ENCODE measurements around the gene ZNF665. TPM values are rescaled to one million over a fixed set of nuclear protein-coding genes. Genes with fewer than 3 reads are reported as not detected.
"Not testable (repeated sequence)": the region's sequence is repeated elsewhere in the genome, so short reads cannot be mapped to it uniquely, and the experiment has no call there.

The ZNF665 gene
- total RNA-seq: 11.9 TPM
- polyA plus RNA-seq: 10.0 TPM

GRCh38 chr19:53192771-53193534, at the start of gene ZNF665:
Gene ZNF665, minus strand, starts transcription at chr19:53193358. Its CDS starts 10,460 bp downstream, at chr19:53182898.
- Histone ChIP-seq H3K36me3 (ENCODE audit: insufficient read depth) (no peaks in the 10 kb centered on the region), H3K27ac (ENCODE audit: low read depth) (peak within 1 kb of the TSS; percentile 51), H3K4me3 (ENCODE audit: low read depth, low read length) (peak within 1 kb of the TSS; percentile 57), H3K4me1 (ENCODE audit: insufficient read depth) (peaks cover 2% of the 10 kb centered on the region)
- peak; percentile 67 for DNase-seq (ENCODE audit: extremely low spot score)
- under 1% methylated on average over 53 of the region's 53 CpGs for WGBS

GRCh38 chr19:53237114-53237777, 44.1 kb upstream of the ZNF665 start:
- no peak overlapping the region for H3K27ac ChIP-seq (ENCODE audit: low read depth)
- peaks cover 9% of the 10 kb centered on the region for H3K36me3 ChIP-seq (ENCODE audit: insufficient read depth)
- no peaks in the 10 kb centered on the region for H3K4me1 ChIP-seq (ENCODE audit: insufficient read depth)
- DNase-seq (ENCODE audit: extremely low spot score): no peak
- H3K4me3 ChIP-seq (ENCODE audit: low read depth, low read length): no peak overlapping the region
- WGBS: 96% methylated on average over 4 of the region's 4 CpGs

- no peaks in the 10 kb centered on the region for H3K36me3 ChIP-seq (ENCODE audit: insufficient read depth)
- H3K4me1 ChIP-seq (ENCODE audit: insufficient read depth): no peaks in the 10 kb centered on the region
- no peak for DNase-seq (ENCODE audit: extremely low spot score)
- H3K4me3 ChIP-seq (ENCODE audit: low read depth, low read length): no peak overlapping the region
- no peak overlapping the region for H3K27ac ChIP-seq (ENCODE audit: low read depth)
- WGBS: 87% methylated on average over 14 of the region's 20 CpGs
These were observed 31.4 kb upstream of the ZNF665 start for GRCh38 chr19:53224606-53225005.

- WGBS: 97% methylated on average over 27 of the region's 28 CpGs
- H3K4me1 ChIP-seq (ENCODE audit: insufficient read depth); H3K4me3 ChIP-seq (ENCODE audit: low read depth, low read length); DNase-seq (ENCODE audit: extremely low spot score); H3K36me3 ChIP-seq (ENCODE audit: insufficient read depth); H3K27ac ChIP-seq (ENCODE audit: low read depth): not testable (repeated sequence)
These were observed 29.6 kb upstream of the ZNF665 start for GRCh38 chr19:53222716-53223115.

- no peak overlapping the region for H3K27ac ChIP-seq (ENCODE audit: low read depth)
- no peak overlapping the region for H3K4me3 ChIP-seq (ENCODE audit: low read depth, low read length)
- WGBS: 98% methylated on average over 2 of the region's 2 CpGs
- H3K4me1 ChIP-seq (ENCODE audit: insufficient read depth): no peaks in the 10 kb centered on the region
- no peak for DNase-seq (ENCODE audit: extremely low spot score)
- H3K36me3 ChIP-seq (ENCODE audit: insufficient read depth): peaks cover 18% of the 10 kb centered on the region
These were observed 19.7 kb upstream of the ZNF665 start for GRCh38 chr19:53212703-53213320.

GRCh38 chr19:53211554-53211953, 18.4 kb upstream of the ZNF665 start:
- not testable (repeated sequence) for H3K27ac ChIP-seq (ENCODE audit: low read depth); DNase-seq (ENCODE audit: extremely low spot score); H3K4me1 ChIP-seq (ENCODE audit: insufficient read depth); H3K4me3 ChIP-seq (ENCODE audit: low read depth, low read length)
- WGBS: 96% methylated on average over 3 of the region's 3 CpGs
- peaks cover 18% of the 10 kb centered on the region for H3K36me3 ChIP-seq (ENCODE audit: insufficient read depth)

- Histone ChIP-seq H3K4me1 (ENCODE audit: insufficient read depth) (peaks cover 2% of the 10 kb centered on the region), H3K4me3 (ENCODE audit: low read depth, low read length) (peak overlapping the region; percentile 77), H3K36me3 (ENCODE audit: insufficient read depth) (peaks cover 4% of the 10 kb centered on the region), H3K27ac (ENCODE audit: low read depth) (peak overlapping the region; percentile 92)
- under 1% methylated on average over 41 of the region's 42 CpGs for WGBS
- peak; percentile 80 for DNase-seq (ENCODE audit: extremely low spot score)
These were observed 3.7 kb upstream of the ZNF665 start for GRCh38 chr19:53196777-53197396.

GRCh38 chr19:53195265-53195903, 2.2 kb upstream of the ZNF665 start:
- H3K4me3 ChIP-seq (ENCODE audit: low read depth, low read length): no peak overlapping the region
- H3K4me1 ChIP-seq (ENCODE audit: insufficient read depth): peaks cover 2% of the 10 kb centered on the region
- DNase-seq (ENCODE audit: extremely low spot score): peak; percentile 67
- no peak overlapping the region for H3K27ac ChIP-seq (ENCODE audit: low read depth)
- H3K36me3 ChIP-seq (ENCODE audit: insufficient read depth): peaks cover 4% of the 10 kb centered on the region
- 0% methylated on average over 3 of the region's 3 CpGs for WGBS

- 53% methylated on average over 12 of the region's 12 CpGs for WGBS
- DNase-seq (ENCODE audit: extremely low spot score): no peak
- peak overlapping the region; percentile 57 for H3K4me3 ChIP-seq (ENCODE audit: low read depth, low read length)
- H3K27ac ChIP-seq (ENCODE audit: low read depth): no peak overlapping the region
- peaks cover 4% of the 10 kb centered on the region for H3K36me3 ChIP-seq (ENCODE audit: insufficient read depth)
- peaks cover 2% of the 10 kb centered on the region for H3K4me1 ChIP-seq (ENCODE audit: insufficient read depth)
These were observed 521 bp upstream of the ZNF665 start for GRCh38 chr19:53193535-53194222.

GRCh38 chr19:53190253-53190652, 2.9 kb downstream of the ZNF665 start:
- no peak overlapping the region for H3K27ac ChIP-seq (ENCODE audit: low read depth)
- no peaks in the 10 kb centered on the region for H3K36me3 ChIP-seq (ENCODE audit: insufficient read depth)
- H3K4me3 ChIP-seq (ENCODE audit: low read depth, low read length): no peak overlapping the region
- no peak for DNase-seq (ENCODE audit: extremely low spot score)
- whole genome bisulfite sequencing: 86% methylated on average over 3 of the region's 3 CpGs
- H3K4me1 ChIP-seq (ENCODE audit: insufficient read depth): no peaks in the 10 kb centered on the region

GRCh38 chr19:53189691-53190198, 3.4 kb downstream of the ZNF665 start:
- H3K27ac ChIP-seq (ENCODE audit: low read depth): not testable (repeated sequence)
- 71% methylated on average over 12 of the region's 16 CpGs for WGBS

GRCh38 chr19:53185155-53185882, 7.8 kb downstream of the ZNF665 start:
- not testable (repeated sequence) for H3K27ac ChIP-seq (ENCODE audit: low read depth); H3K4me3 ChIP-seq (ENCODE audit: low read depth, low read length); DNase-seq (ENCODE audit: extremely low spot score); H3K36me3 ChIP-seq (ENCODE audit: insufficient read depth); H3K4me1 ChIP-seq (ENCODE audit: insufficient read depth)
- 82% methylated on average over 15 of the region's 19 CpGs for WGBS

More at GRCh38 chr19:53189691-53190198, 3.4 kb downstream of the ZNF665 start:
- H3K36me3 ChIP-seq (ENCODE audit: insufficient read depth); H3K4me1 ChIP-seq (ENCODE audit: insufficient read depth); DNase-seq (ENCODE audit: extremely low spot score); H3K4me3 ChIP-seq (ENCODE audit: low read depth, low read length): not testable (repeated sequence)

Data from urinary bladder (tissue), 4 donors.